HG02970 (cell line): ENCODE data around the gene ITFG2.
"Not testable (repeated sequence)": the region's sequence is repeated elsewhere in the genome, so short reads cannot be mapped to it uniquely, and the experiment has no call there.

Experiments used
- ATAC-seq: cut with Tn5 transposase; IDR thresholded peaks from one replicate; pipeline ENCODE4 v1.9.1; 2021; ENCODE audit warnings: mild to moderate bottlenecking, moderate library complexity, moderate number of reproducible peaks; ENCODE audit not compliant: unreplicated experiment, low FRiP score

The ITFG2 gene

GRCh38 chr12:2858334-2858733 is 45.9 kb downstream of the ITFG2 start:
- no peak for ATAC-seq

- no peak for ATAC-seq
These were observed 46.5 kb downstream of the ITFG2 start for GRCh38 chr12:2858944-2859421.

- ATAC-seq = no peak
These were observed 47.7 kb downstream of the ITFG2 start for GRCh38 chr12:2860170-2860569.

GRCh38 chr12:2862876-2863275 is 50.4 kb downstream of the ITFG2 start:
- no peak for ATAC-seq

- ATAC-seq = not testable (repeated sequence)
These were observed 50.9 kb downstream of the ITFG2 start for GRCh38 chr12:2863402-2863801.

- no peak for ATAC-seq
These were observed 51.7 kb downstream of the ITFG2 start for GRCh38 chr12:2864198-2864597.

GRCh38 chr12:2868986-2869632 is 56.6 kb downstream of the ITFG2 start:
- not testable (repeated sequence) for ATAC-seq
